Stimulated activated CD8-positive, alpha-beta memory T cell treated with anti-CD3 and anti-CD28 coated beads, Interleukin-15, amount 100 ng/mL, for 24 hours (primary cell): Measurements from ENCODE around the gene POLR3C.

Experiments used
- DNase-seq: peaks from one replicate; pipeline ENCODE4 v3.0.0-alpha.2; 2020; ENCODE audit warnings: low read depth

The POLR3C gene

GRCh38 chr1:145871994-145872924 is 48.3 kb downstream of the POLR3C start:
- peak; percentile 16 for DNase-seq

- DNase-seq = no peak
Measured at GRCh38 chr1:145874646-145875045, 50.6 kb downstream of the POLR3C start.

DNA sequence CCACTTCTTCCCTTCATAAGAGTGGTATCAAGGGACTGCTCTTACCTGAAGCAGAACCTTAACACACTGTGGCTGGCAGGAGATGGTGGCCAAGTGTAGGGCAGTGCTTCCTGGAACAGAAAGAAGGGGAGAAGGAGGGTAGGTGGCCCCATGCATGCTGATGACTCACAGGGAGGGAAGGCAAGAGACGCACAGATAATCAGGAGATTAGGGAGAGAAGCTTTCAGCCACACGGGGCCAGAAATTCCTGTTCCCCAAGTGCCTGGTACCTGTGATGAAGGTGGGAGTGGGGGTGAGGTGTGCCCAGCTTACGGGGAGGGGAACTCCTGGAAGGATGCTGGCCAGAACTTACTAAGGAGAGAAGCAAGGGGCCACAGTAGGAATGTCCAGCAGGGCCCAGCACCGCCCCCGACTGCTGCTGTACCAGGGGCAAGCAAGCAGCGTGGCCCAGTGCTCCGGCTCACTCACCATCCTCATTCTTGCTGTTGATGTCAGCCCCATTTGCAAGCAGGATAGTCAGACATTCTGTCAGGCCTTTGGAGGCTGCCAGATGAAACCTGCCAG is 54.0 kb downstream of the POLR3C start:
- no peak for DNase-seq

DNA sequence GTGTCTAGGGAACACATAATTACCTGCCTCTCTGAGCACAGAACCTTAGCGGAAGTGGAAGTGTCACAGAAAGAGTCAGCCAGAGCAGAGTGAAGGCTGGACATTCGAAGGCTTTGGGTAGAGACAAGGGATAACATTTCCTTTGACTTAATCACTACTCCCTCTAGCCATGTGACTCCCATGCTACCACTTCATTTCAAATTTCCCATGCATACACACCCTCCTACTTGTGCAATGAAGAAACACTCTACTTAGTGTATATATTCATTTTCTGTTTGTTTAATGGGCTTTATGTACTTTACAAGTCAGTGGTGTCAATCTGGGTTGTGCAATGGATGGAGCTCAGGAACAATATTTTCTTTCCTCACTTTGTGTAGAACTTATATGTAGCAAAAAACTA is 54.7 kb downstream of the POLR3C start:
- no peak for DNase-seq

DNA sequence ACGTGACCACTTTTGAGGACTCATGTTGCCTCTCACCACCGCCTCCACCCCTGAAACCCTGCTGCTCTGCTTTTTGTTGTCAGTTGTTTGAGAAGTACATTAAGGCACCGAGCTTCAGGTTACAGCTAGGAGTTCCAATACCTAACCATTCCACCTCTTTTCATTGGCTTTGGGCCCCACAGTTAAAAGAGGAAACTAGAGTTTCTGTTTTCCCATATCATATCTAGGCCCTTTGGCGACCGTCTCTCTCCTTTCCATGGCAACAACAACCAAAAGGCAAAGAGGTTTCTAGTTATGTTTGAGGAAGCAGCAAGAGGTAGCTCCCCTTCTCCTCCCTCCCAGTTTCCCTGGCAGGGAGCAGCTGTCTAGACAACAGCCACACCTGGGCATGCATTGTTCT is 55.8 kb downstream of the POLR3C start:
- DNase-seq = no peak

GRCh38 chr1:145884675-145885074 is 60.7 kb downstream of the POLR3C start:
- no peak for DNase-seq

DNA sequence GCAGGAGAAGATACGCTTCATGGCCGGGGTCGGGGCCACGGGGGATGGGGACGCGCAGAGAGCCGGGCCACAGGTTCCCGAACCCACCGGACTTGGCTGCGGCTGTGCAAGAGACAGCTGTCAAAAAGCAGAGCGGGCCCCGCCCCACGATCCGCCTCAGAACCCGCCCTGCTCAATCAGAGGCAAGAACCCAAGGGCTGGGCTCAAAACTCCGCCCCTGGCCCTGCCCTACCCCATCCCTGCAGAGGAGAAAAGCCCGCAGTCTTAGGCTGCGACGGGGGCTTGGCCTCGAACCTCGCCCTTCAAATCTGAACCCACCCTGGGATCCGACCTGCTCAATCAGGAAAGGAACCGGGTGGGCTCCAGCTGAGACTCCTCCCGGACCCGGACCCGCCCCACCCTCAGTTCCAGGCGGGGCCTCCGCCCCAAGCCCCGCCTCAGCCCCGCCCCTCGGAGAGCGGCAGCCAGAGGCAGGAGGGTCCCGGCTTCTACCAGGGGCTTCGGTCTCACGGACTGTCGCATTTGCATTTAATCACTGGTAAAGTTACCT is 61.8 kb downstream of the POLR3C start, which contains the start of gene ANKRD35:
TSS of gene ANKRD35 (minus strand) at position 129 of the 550 bp plus-strand sequence. CDS start at position 21, 108 bp downstream.
- DNase-seq = peak; percentile 66

DNA sequence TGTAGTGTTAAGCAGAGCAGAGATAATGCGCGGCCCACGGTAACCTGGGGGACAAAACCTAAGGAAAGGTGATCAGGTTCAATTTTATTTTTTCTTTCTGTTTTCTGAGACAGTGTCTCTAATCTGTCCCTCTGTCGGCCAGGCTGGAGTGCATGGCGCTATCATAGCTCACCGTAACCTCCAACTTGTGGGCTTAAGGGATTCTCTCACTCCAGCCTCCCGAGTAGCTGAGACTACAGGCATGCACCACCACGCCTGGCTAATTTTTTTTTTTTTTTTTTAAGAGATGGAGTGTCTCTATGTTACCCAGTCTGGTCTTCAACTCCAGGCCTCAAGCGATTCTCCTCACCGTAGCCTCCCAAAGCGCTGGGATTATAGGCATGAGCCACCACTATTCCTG is 62.4 kb downstream of the POLR3C start:
- no peak for DNase-seq

- DNase-seq = no peak
Measured at GRCh38 chr1:145886816-145887215, 62.8 kb downstream of the POLR3C start.

GRCh38 chr1:145887631-145888030 is 63.6 kb downstream of the POLR3C start:
- DNase-seq = no peak

DNA sequence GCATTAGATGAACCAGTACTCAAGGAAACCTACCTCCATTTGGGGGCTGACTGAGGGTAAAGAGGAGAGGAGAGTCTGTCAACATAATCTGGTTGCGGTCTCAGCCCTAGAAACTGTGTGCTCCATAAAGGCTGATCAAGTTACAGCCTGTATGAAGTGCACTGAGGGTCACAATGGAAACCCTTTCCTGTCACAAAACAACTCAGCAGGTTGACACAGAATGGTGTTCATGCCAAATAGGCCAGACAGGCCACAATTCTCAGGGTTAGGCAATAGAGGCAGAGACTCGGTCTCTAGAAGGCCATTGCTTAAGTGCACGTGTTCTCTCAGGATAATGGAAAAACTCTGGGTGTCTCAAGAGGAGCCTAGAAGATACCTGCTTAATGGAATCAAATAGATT is 65.7 kb downstream of the POLR3C start:
- no peak for DNase-seq

DNA sequence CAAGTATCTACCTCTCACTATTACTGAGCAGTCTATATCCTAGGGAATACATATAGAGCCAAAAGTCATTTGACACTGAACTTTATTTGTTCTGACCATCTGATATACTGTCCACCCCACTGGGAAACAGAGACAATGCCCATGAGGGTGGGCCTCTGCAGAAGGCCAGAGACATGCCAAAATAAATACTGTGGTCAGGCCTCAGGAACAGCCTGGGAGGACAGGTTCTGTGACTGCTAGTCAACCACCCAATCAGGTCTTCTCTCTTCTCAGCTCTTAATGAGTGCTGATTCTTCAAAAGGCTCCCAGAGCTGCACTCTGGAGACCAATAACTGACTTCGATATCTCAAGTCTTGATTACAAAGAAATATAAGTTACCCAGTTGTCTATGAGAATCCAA is 67.1 kb downstream of the POLR3C start:
- DNase-seq = no peak

GRCh38 chr1:145891587-145892485 is 67.8 kb downstream of the POLR3C start:
- DNase-seq = peak; percentile 8

DNA sequence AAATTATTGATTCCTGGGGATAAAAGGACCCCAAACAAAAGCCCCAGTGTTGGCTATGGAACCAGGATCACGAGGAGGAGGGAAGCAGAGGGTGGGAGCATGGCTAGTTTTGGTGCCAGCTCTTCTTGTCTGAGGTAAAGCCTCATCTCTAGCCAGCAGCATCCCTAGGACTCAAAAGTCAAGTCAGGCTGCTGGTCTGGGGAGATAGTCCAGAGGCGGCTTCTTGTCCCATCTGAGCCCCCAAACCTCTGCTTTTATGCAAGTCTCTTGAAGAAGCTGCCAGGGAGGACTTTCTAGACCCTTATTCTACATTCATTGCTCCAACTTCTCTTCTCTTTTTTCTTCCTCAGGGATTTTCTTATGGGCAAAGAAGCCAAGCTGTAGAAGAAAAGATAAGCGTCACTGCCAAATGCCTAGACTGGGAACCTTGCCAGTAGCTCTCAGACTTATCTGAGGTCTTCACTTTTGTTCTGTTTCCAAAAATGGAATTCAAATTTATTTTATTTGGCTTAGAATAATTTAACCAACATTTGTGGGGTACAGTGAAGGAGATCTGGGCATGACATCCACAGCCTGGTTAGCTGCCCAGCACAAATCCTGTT is 68.6 kb downstream of the POLR3C start:
- no peak for DNase-seq

DNA sequence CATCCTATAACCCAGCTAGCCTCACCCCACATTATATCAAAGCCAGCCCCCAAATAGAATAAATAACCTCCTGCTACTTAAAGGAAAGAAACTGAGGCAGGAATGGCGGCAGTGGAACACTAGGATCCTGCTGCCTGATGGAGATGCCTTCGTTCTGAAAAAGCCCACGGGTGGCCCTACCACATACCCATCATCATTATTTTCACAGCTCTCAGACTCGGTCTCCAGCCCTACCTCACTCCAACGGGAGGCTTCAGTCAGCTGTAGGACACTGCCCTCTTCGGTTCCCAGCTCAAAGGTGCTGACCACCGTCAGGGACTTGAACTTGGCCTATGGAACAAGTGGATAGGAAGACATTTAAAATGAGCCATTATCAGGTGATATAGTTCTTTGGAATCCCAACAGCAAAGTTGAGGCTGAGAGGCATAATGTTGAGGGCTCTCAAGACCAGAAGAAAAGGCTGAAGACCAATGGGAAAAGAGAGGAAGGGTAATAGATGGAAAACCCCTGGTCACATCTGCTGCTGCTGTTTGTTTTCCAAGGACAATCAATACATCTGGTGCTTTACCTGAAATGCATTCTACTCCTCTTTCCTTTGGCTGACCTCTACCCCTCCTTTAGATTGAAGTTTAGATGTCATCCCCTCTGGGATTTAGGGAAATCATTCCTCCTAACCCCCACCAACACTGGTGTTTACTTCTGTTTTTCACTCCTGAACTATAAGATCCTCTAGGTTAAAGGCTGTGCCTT is 69.5 kb downstream of the POLR3C start:
- no peak for DNase-seq
